CD4-positive, alpha-beta T cell (primary cell): ENCODE results near the gene G2E3. TPM values are rescaled to one million over a fixed set of nuclear protein-coding genes. Genes with fewer than 3 reads are reported as not detected.
"Not testable (repeated sequence)": the region's sequence is repeated elsewhere in the genome, so short reads cannot be mapped to it uniquely, and the experiment has no call there.

Source experiments
- ATAC-seq: fragments of 200-7000 bp; cut with Tn5 transposase; one replicate; pipeline ENCODE4 v1.10.0; 2022; ENCODE audit warnings: mild to moderate bottlenecking; ENCODE audit not compliant: poor library complexity
- CTCF ChIA-PET: fragments of 350-600 bp; sonication (Branson Sonifier 250); formaldehyde crosslinking; loops from one replicate; lab custom pipeline; 2021; ENCODE audit warnings: antibody characterized with exemption, inconsistent platforms; lab: Charles Lee
- POLR2A ChIA-PET: fragments of 350-600 bp; sonication (Branson Sonifier 250); formaldehyde crosslinking; loops from one replicate; lab custom pipeline; 2021; ENCODE audit warnings: antibody characterized with exemption, inconsistent platforms; lab: Charles Lee
- DNase-seq, 14 experiments: peaks; one replicate each; pipeline ENCODE4 v3.0.0-alpha.2; 2013 to 2020; ENCODE audit warnings: mixed read lengths in 2 of 14
- H3K27ac ChIP-seq, 2 donors: one replicate each; pipeline versions ENCODE4 v1.5.1 to v1.7.0; 2013; ENCODE audit warnings: low read length in 2 of 2, low read depth in 1 of 2, mild to moderate bottlenecking in 1 of 2
- H3K27me3 ChIP-seq, 2 experiments: 1 replicate in 1 of 2; 2 replicates in 1 of 2; pipeline versions ENCODE4 v1.6.1 to v1.7.0; 2013; ENCODE audit warnings: low read length in 2 of 2, control low read depth in 1 of 2, mild to moderate bottlenecking in 1 of 2, moderate library complexity in 1 of 2; ENCODE audit not compliant: insufficient read depth in 2 of 2, control insufficient read depth in 1 of 2
- H3K36me3 ChIP-seq: one replicate; pipeline ENCODE4 v1.6.1; 2013; ENCODE audit warnings: low read length, control low read depth; ENCODE audit not compliant: insufficient read depth
- H3K4me1 ChIP-seq: one replicate; pipeline ENCODE4 v1.6.1; 2013; ENCODE audit warnings: low read length, control low read depth; ENCODE audit not compliant: insufficient read depth
- H3K4me3 ChIP-seq: one replicate; pipeline ENCODE4 v1.5.1; 2013; ENCODE audit warnings: mild to moderate bottlenecking, low read length, moderate library complexity
- H3K9me3 ChIP-seq, 2 experiments: 1 replicate in 1 of 2; 2 replicates in 1 of 2; pipeline versions ENCODE4 v1.6.1 to v1.7.0; 2013; ENCODE audit warnings: low read length in 2 of 2, mild to moderate bottlenecking in 2 of 2, control low read depth in 1 of 2, moderate library complexity in 1 of 2; ENCODE audit not compliant: control insufficient read depth in 1 of 2, insufficient read depth in 1 of 2
- H3K27ac Mint-ChIP-seq: one replicate; pipeline ENCODE4 v1.8.0; 2020; ENCODE audit warnings: mixed read lengths
- H3K27me3 Mint-ChIP-seq: one replicate; pipeline ENCODE4 v1.8.0; 2021; ENCODE audit warnings: mixed read lengths
- H3K36me3 Mint-ChIP-seq: one replicate; pipeline ENCODE4 v1.8.0; 2021; ENCODE audit warnings: low read depth, mixed read lengths
- H3K4me1 Mint-ChIP-seq: one replicate; pipeline ENCODE4 v1.8.0; 2021; ENCODE audit warnings: low read depth, mixed read lengths
- H3K4me3 Mint-ChIP-seq: one replicate; pipeline ENCODE4 v1.8.0; 2020; ENCODE audit warnings: mild to moderate bottlenecking, mixed read lengths
- H3K9me3 Mint-ChIP-seq: one replicate; pipeline ENCODE4 v1.8.0; 2020; ENCODE audit warnings: mixed read lengths
- CTCF ChIP-seq: fragments of 200-600 bp; IDR thresholded peaks from one replicate; pipeline ENCODE4 v1.8.0; 2022; ENCODE audit warnings: antibody characterized with exemption, mild to moderate bottlenecking
- intact Hi-C, 2 experiments: fragments of 100-400 bp; cut with DNase I in 1 of 2; cut with micrococcal nuclease in 1 of 2; formaldehyde crosslinking; loops; one replicate each; pipeline versions ENCODE4 v1.15.1 to v1.9.0; 2023 to 2025; cut with DNase I, micrococcal nuclease
- total RNA-seq, 174 experiments: library from RNA in 2 of 174; stranded (reverse) in 2 of 174; gene quantifications; one replicate each; pipeline ENCODE4 v1.2.3 and lab custom pipeline; 2021 to 2026

G2E3 gene
- total RNA-seq, 2 experiments from 2014 or later = 23.8 to 24.3 TPM

DNA sequence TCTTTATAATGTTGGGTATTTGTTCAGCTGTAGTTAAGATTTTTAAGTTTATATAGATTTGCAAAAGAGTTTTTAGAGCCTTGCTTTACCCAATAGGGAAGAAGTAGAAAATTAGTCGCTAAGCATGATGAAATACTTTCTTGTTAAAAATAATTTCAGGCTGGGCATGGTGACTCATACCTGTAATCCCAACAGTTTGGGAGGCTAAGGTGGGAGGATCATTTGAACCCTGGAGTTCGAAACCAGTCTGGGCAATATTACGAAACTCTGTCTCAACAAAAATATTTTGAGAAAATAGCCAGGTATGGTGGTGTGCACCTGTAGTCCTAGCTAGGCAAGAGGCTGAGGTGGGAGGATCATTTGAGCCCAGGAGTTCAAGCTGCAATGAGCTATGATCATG lies 44.4 kb downstream of the G2E3 start:
- no peak for DNase-seq
- Histone ChIP-seq H3K27ac (no peak overlapping the region), H3K27me3 (no peaks in the 10 kb centered on the region), H3K36me3 (peaks cover 66% of the 10 kb centered on the region), H3K4me1 (no peaks in the 10 kb centered on the region), H3K4me3 (no peak overlapping the region), H3K9me3 (no peaks in the 10 kb centered on the region)
- no peak for ATAC-seq
- ChIA-PET POLR2A (no interaction called here), CTCF (no interaction called here)
- no peak overlapping the region for H3K27ac Mint-ChIP-seq
- TF ChIP-seq CTCF = no peak
- H3K9me3 Mint-ChIP-seq = no peaks in the 10 kb centered on the region
- H3K4me3 Mint-ChIP-seq = no peak overlapping the region
- H3K4me1 Mint-ChIP-seq = no peaks in the 10 kb centered on the region
- H3K36me3 Mint-ChIP-seq = peaks cover 84% of the 10 kb centered on the region
- intact Hi-C loops = no loop called here
- H3K27me3 Mint-ChIP-seq = no peaks in the 10 kb centered on the region

DNA sequence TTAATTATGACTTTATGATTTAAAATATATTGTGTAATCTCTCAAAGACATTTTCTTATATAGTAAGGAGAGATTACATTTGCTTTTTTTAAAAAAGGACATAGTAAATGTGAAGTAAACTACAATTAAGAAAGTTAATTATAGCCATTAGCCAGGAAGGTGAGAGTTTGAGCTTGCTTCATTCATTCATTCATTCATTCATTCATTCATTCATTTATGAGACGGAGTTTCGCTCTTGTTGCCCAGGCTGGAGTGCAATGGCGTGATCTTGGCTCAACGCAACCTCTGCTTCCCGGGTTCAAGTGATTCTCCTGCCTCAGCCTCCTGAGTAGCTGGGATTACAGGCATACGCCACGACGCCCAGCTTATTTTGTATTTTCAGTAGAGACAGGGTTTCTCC lies 45.7 kb downstream of the G2E3 start:
- H3K36me3 Mint-ChIP-seq = peaks cover 77% of the 10 kb centered on the region
- CTCF ChIA-PET, H3K27ac Mint-ChIP-seq, H3K27ac ChIP-seq, H3K27me3 Mint-ChIP-seq, ATAC-seq, H3K9me3 ChIP-seq, DNase-seq, H3K9me3 Mint-ChIP-seq, intact Hi-C loops, H3K4me3 Mint-ChIP-seq, H3K27me3 ChIP-seq, H3K4me3 ChIP-seq, H3K4me1 Mint-ChIP-seq, H3K4me1 ChIP-seq: not testable (repeated sequence)
- H3K36me3 ChIP-seq = peaks cover 60% of the 10 kb centered on the region
- POLR2A ChIA-PET = interaction anchor here (1.0 kb wide), 1 partner anchor 79 kb away, joined by 3 read pairs; no protein-coding TSS in a partner anchor

- peaks cover 43% of the 10 kb centered on the region for H3K36me3 ChIP-seq
- no peak for DNase-seq
- POLR2A ChIA-PET = no interaction called here
These were observed 48.3 kb downstream of the G2E3 start for GRCh38 chr14:30607156-30607780.

More at GRCh38 chr14:30607156-30607780, 48.3 kb downstream of the G2E3 start:
- Histone ChIP-seq H3K4me1 (no peaks in the 10 kb centered on the region), H3K4me3 (no peak overlapping the region), H3K9me3 (no peaks in the 10 kb centered on the region), H3K27ac (no peak overlapping the region), H3K27me3 (no peaks in the 10 kb centered on the region)
- no peak overlapping the region for H3K4me3 Mint-ChIP-seq
- H3K36me3 Mint-ChIP-seq = peaks cover 67% of the 10 kb centered on the region
- intact Hi-C loops = no loop called here
- CTCF ChIA-PET = no interaction called here
- ATAC-seq = no peak
- no peak for TF ChIP-seq CTCF
- H3K27ac Mint-ChIP-seq = no peak overlapping the region
- no peaks in the 10 kb centered on the region for H3K27me3 Mint-ChIP-seq
- no peaks in the 10 kb centered on the region for H3K9me3 Mint-ChIP-seq
- peaks cover 6% of the 10 kb centered on the region for H3K4me1 Mint-ChIP-seq
